Retina (tissue), 1 donor: ENCODE measurements around the gene CYP21A2.
"Not testable (repeated sequence)": the region's sequence is repeated elsewhere in the genome, so short reads cannot be mapped to it uniquely, and the experiment has no call there.

Experiments used
- DNase-seq: peaks from one replicate; pipeline ENCODE4 v3.0.0-alpha.2; 2016

CYP21A2 gene

GRCh38 chr6:32035283-32036013 is 2.8 kb upstream of the CYP21A2 start:
- DNase-seq, result not testable (repeated sequence)

DNA sequence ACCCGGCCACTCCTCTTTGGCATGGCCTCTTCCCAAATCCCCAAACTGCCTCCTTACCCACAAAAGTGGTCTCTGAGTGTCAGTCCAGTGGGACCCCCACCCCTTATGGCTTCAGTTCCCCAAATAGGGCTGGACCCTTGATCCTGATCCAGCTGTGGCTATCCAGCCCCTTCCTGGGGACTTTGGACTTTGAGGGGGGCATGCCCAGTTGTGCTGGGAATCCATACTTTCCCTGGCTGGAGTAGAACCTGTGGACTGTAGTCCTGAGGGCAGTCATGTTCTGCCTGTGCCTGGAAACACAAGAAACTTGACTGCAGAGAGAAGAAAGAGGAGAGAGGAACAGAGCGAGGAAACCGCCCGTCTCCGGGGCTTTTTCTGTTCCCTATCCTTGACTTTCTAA is 1.1 kb upstream of the CYP21A2 start:
- DNase-seq, result not testable (repeated sequence)

GRCh38 chr6:32038878-32039277 is 663 bp downstream of the CYP21A2 start:
- not testable (repeated sequence) for DNase-seq

DNA sequence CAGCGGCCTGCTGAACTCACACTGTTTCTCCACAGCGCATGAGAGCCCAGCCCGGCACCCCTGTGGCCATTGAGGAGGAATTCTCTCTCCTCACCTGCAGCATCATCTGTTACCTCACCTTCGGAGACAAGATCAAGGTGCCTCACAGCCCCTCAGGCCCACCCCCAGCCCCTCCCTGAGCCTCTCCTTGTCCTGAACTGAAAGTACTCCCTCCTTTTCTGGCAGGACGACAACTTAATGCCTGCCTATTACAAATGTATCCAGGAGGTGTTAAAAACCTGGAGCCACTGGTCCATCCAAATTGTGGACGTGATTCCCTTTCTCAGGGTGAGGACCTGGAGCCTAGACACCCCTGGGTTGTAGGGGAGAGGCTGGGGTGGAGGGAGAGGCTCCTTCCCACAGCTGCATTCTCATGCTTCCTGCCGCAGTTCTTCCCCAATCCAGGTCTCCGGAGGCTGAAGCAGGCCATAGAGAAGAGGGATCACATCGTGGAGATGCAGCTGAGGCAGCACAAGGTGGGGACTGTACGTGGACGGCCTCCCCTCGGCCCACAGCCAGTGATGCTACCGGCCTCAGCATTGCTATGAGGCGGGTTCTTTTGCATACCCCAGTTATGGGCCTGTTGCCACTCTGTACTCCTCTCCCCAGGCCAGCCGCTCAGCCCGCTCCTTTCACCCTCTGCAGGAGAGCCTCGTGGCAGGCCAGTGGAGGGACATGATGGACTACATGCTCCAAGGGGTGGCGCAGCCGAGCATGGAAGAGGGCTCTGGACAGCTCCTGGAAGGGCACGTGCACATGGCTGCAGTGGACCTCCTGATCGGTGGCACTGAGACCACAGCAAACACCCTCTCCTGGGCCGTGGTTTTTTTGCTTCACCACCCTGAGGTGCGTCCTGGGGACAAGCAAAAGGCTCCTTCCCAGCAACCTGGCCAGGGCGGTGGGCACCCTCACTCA is 1.4 kb downstream of the CYP21A2 start:
- DNase-seq, result not testable (repeated sequence)

GRCh38 chr6:32040299-32041049 is 2.3 kb downstream of the CYP21A2 start:
- DNase-seq, result not testable (repeated sequence)

DNA sequence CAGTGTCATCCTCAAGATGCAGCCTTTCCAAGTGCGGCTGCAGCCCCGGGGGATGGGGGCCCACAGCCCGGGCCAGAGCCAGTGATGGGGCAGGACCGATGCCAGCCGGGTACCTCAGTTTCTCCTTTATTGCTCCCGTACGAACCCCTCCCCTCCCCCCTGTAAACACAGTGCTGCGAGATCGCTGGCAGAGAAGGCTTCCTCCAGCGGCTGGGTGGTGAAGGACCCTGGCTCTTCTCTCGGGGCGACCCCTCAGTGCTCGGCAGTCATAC is 2.8 kb downstream of the CYP21A2 start:
- not testable (repeated sequence) for DNase-seq

DNA sequence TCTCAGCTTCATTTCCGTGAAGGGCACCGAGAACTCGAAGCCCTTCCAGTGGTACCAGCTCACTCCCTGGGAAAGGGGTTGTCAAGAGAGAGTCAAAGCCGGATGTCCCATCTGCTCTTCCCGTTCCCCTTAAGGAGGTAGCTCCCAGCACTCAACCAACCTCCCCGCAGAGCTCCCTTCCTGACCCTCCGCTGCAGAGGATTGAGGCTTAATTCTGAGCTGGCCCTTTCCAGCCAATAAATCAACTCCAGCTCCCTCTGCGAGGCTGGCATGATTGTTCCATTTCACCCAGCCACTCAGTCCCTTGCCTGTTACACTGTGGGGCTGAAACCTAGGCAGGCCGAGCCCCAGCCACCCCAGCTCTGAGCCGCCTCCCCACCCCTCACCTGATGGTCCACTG is 3.2 kb downstream of the CYP21A2 start:
- DNase-seq, result not testable (repeated sequence)

DNA sequence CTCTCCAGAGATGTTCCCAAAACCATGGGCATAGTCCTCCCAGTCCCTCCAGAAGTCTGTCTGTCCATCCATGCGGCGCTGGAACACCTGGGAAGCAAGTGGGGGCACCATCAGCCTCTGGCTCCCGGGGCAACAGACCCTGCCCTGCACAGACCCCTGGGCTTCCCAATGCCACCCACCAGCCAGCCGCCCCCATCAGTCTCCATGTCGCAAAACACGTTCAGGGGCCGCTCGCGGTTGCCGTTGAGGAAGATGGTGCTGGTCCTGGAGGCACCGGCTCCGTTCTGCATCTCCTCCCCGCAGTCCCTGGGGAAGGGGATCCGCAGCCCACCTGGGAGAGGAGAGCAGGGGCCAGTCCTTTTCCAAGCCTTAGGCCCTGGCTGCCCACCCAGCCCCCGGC is 4.1 kb downstream of the CYP21A2 start:
- DNase-seq, result not testable (repeated sequence)

- not testable (repeated sequence) for DNase-seq
These were observed 5.6 kb downstream of the CYP21A2 start for GRCh38 chr6:32043589-32044380.

DNA sequence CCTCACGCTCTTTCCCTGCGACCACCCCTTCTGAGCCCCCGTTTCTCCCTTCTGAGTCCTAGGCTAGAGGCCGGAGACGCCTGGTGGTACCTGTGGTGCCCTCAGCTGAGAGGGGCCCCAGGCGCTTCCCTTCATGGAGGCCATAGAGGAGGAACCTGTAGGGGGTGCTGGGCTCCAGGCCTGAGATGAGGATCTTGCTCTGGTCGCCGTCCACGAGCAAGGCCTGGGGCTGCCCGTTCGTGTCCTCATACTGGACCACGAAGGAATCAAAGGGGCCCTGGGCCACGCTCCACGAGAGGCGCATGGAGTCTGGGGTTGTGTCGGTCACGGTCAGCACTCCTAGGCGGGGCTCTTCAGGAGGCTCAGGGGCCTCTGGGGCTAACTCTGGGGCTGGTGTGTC is 6.7 kb downstream of the CYP21A2 start:
- not testable (repeated sequence) for DNase-seq

- no peak for DNase-seq
These were observed 7.7 kb downstream of the CYP21A2 start for GRCh38 chr6:32045811-32046449.

DNA sequence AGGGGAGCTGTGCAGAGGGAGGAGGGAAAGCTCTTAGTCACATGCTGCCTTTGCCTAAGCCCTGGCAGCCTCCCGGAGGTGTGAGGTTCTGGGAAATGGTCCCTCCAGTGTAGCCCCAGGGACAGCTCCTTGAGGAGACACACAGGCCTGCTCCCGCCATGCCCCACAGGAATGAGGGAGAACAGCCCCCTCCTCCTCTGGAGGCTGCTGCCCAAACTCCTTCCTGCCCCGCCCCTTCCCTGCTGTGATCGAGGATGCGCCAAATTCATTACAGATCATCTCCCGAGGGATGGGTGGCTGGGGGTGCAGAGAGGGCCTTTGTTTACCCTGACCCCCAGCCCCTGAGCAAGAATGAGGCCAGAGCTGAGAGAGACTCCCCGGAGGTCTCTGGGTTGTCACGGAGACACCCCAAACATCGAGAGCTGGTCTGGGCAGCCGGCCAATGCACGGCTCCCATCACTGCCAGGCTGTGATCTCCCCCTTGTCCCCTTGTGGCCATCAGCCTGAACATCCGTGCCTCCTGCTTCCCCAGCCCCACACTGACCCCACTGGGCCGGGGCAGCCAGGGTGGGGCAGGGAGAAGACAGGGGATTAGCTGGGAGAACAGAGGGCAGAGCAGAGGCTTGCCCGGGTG is 8.4 kb downstream of the CYP21A2 start:
- DNase-seq, result peak; percentile 57

- peak; percentile 12 for DNase-seq
These were observed 8.9 kb downstream of the CYP21A2 start for GRCh38 chr6:32047084-32047478.

GRCh38 chr6:32047539-32047854 is 9.3 kb downstream of the CYP21A2 start:
- DNase-seq, result no peak

DNA sequence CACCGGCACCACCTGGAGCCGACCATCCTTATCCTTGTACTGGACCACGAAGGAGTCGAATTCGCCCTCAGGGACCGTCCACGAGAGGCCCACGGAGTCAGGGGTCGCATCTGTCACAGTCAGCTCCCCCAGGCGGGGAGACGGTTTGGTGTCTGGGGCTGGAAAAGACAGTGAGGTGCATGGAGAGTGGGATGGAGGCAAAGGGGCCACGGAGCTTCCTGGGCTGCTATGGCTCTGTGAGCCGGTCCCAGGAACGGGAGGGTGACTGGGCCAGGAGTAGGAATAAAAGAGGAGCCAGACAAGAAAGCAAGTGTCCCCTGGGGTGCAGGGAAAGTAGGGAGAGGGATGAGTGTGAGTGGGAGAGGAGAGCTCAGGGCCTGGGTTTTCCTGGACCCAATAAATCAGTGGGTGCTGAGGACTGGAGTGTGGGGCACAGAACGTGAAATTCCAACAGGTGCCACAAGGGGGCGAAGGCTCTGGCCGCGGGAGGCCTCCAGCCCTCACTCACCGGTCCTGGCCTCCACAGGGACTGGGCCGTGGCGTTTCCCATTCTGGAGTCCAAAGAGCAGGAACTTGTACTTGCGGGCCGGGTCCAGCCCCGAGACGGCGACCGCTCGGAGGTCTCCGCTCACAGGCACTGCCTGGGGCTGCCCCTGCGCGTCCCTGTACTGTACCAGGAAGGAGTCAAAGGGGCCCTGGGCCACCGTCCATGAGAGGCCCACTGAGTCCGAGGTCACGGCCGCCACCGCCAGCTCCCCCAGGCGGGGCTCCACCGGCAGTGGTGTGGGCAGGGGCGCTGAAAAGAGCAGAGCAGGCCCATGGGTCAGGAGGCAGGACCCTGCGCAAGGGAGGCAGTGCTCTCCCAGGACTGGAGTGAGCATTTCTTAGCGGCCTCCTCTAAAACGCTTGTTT is 9.9 kb downstream of the CYP21A2 start:
- DNase-seq, result peak; percentile 84

DNA sequence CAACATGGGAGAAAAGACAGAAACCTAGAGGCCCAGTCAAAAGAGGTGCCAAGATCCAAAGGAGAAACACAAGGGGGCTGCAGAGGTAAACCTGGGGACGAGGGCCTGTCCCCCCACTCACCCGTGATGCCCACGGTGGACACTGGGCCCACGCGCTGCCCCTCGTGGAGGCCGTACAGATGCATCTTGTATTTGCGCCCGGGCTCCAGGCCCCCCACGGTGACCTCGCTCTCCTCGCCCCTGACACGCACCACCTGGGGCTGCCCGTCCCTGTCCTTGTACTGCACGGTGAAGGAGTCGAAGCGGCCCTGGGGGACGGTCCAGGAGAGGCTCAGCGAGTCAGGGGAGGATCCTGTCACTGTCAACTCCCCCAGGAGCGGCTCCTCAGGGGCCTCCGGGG is 10.9 kb downstream of the CYP21A2 start:
- DNase-seq, result not testable (repeated sequence)

DNA sequence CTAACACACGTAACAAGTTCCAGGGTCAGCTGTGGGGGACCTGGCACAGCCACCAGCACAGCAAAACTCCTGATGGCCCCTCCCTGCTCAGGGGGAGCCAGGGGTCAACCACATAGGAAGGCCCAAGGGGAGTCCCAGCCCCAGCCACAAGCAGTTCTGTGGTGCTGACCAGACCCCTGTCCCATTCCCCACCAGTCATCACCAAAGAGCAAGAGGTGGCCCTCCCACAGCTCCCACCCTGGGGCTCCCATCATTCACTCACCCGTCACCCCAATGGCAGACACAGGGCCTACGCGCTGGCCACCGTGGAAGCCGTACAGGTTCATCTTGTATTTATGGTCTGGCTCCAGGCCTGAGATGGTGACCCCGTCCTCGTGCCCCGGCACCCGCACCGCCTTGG is 11.5 kb downstream of the CYP21A2 start:
- not testable (repeated sequence) for DNase-seq

GRCh38 chr6:32050562-32050961 is 12.3 kb downstream of the CYP21A2 start:
- DNase-seq, result no peak

DNA sequence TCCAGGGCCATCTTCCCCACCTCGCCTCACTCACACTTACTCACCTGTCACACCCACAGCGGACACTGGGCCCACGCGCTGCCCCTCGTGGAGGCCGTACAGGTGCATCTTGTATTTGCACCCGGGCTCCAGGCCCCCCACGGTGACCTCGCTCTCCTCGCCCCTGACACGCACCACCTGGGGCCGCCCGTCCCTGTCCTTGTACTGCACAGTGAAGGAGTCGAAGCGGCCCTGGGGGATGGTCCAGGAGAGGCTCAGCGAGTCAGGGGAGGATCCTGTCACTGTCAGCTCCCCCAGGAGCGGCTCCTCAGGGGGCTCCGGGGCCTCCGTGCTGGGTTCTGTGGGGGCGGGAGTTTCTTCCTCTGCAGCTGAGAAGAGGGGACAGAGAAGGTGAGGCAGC is 14.4 kb downstream of the CYP21A2 start:
- not testable (repeated sequence) for DNase-seq

DNA sequence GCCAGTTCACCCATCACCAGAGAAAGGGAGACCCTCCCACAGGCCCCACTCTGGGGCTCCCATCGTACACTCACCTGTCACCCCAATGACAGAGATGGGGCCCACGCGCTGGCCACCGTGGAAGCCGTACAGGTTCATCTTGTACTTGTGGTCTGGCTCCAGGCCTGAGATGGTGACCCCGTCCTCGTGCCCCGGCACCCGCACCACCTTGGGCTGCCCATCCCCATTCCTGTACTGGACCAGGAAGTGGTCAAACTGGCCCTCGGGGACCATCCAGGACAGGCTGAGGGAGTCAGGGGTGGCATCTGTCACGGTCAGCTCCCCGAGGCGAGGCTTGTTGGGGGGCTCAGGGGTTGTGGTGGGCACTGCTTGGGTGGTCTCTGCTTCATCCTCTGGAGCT is 15.1 kb downstream of the CYP21A2 start:
- not testable (repeated sequence) for DNase-seq
